Neuronal stem cell (in vitro differentiated cells): ENCODE results near the gene TJAP1.
"Not testable (repeated sequence)": the region's sequence is repeated elsewhere in the genome, so short reads cannot be mapped to it uniquely, and the experiment has no call there.

ENCODE experiments used
- DNase-seq: peaks from one replicate; pipeline ENCODE4 v3.0.0-alpha.2; 2013; ENCODE audit warnings: low spot score
- H2AFZ ChIP-seq: one replicate; pipeline ENCODE4 v1.6.1; 2013; ENCODE audit warnings: mild to moderate bottlenecking, low read length, inconsistent platforms
- H2AK5ac ChIP-seq: 2 replicates; pipeline ENCODE4 v1.6.1; 2013; ENCODE audit warnings: low read depth, mild to moderate bottlenecking, inconsistent platforms, low read length, moderate library complexity, mixed read lengths
- H2BK120ac ChIP-seq: 2 replicates; pipeline ENCODE4 v1.6.1; 2013; ENCODE audit warnings: low read depth, mild to moderate bottlenecking, inconsistent platforms, low read length, moderate library complexity, mixed read lengths
- H2BK12ac ChIP-seq: one replicate; pipeline ENCODE4 v1.6.1; 2013; ENCODE audit warnings: low read length, inconsistent platforms
- H2BK15ac ChIP-seq: 2 replicates; pipeline ENCODE4 v1.6.1; 2013; ENCODE audit warnings: mild to moderate bottlenecking, low read length, inconsistent platforms, mixed read lengths
- H2BK5ac ChIP-seq: one replicate; pipeline ENCODE4 v1.6.1; 2013; ENCODE audit warnings: inconsistent platforms, mild to moderate bottlenecking, low read length, moderate library complexity
- H3K14ac ChIP-seq: one replicate; pipeline ENCODE4 v1.6.1; 2013; ENCODE audit warnings: low read length, inconsistent platforms
- H3K18ac ChIP-seq: 2 replicates; pipeline ENCODE4 v1.6.1; 2013; ENCODE audit warnings: low read length, inconsistent platforms
- H3K23ac ChIP-seq: 2 replicates; pipeline ENCODE4 v1.6.1; 2013; ENCODE audit warnings: low read depth, mild to moderate bottlenecking, mixed read lengths, low read length, inconsistent platforms; ENCODE audit not compliant: poor library complexity
- H3K27ac ChIP-seq: replicated peaks from 3 replicates; pipeline ENCODE4 v1.5.1; 2013; ENCODE audit warnings: low read length, inconsistent platforms
- H3K27me3 ChIP-seq, 3 experiments: 2 replicates each; pipeline ENCODE4 v1.6.1; 2013; ENCODE audit warnings: low read length in 3 of 3, mild to moderate bottlenecking in 2 of 3, inconsistent platforms in 1 of 3, low read depth in 1 of 3, mixed read lengths in 1 of 3, moderate library complexity in 1 of 3; ENCODE audit not compliant: control insufficient read depth in 3 of 3, insufficient read depth in 3 of 3
- H3K36me3 ChIP-seq, 2 donors: replicated peaks in 1 of 2; 2 replicates each; pipeline ENCODE4 v1.6.1; 2013; ENCODE audit warnings: low read length in 2 of 2; ENCODE audit not compliant: control insufficient read depth in 2 of 2, insufficient read depth in 2 of 2
- H3K4ac ChIP-seq: 2 replicates; pipeline ENCODE4 v1.6.1; 2013; ENCODE audit warnings: inconsistent platforms, mild to moderate bottlenecking, low read length, moderate library complexity
- H3K4me1 ChIP-seq, 2 donors: 1 replicate in 1 of 2; 2 replicates in 1 of 2; pipeline ENCODE4 v1.6.1; 2013; ENCODE audit warnings: low read length in 2 of 2, low read depth in 1 of 2; ENCODE audit not compliant: control insufficient read depth in 2 of 2, insufficient read depth in 1 of 2
- H3K4me2 ChIP-seq: one replicate; pipeline ENCODE4 v1.6.1; 2013; ENCODE audit warnings: mild to moderate bottlenecking, low read length, inconsistent platforms; ENCODE audit not compliant: insufficient read depth, poor library complexity, severe bottlenecking
- H3K4me3 ChIP-seq, 2 donors: 2 replicates each; pipeline ENCODE4 v1.5.1; 2013; ENCODE audit warnings: low read length in 2 of 2, mild to moderate bottlenecking in 2 of 2, inconsistent platforms in 1 of 2, moderate library complexity in 1 of 2
- H3K79me1 ChIP-seq: one replicate; pipeline ENCODE4 v1.6.1; 2013; ENCODE audit warnings: low read depth, mild to moderate bottlenecking, inconsistent platforms, low read length, moderate library complexity
- H3K9ac ChIP-seq: one replicate; pipeline ENCODE4 v1.6.1; 2013; ENCODE audit warnings: mild to moderate bottlenecking, low read depth, low read length, inconsistent platforms; ENCODE audit not compliant: poor library complexity
- H3K9me3 ChIP-seq, 2 donors: replicated peaks in 1 of 2; 2 replicates each; pipeline versions ENCODE3 to v1.6.1; 2013; ENCODE audit warnings: low read length in 2 of 2, mild to moderate bottlenecking in 2 of 2, inconsistent platforms in 1 of 2, low read depth in 1 of 2, mixed read lengths in 1 of 2, moderate library complexity in 1 of 2; ENCODE audit not compliant: control insufficient read depth in 2 of 2, insufficient read depth in 1 of 2
- H4K8ac ChIP-seq: one replicate; pipeline ENCODE4 v1.6.1; 2013; ENCODE audit warnings: low read depth, mild to moderate bottlenecking, inconsistent platforms, low read length, moderate library complexity
- H4K91ac ChIP-seq: one replicate; pipeline ENCODE4 v1.6.1; 2013; ENCODE audit warnings: low read length, low read depth, mild to moderate bottlenecking, inconsistent platforms; ENCODE audit not compliant: poor library complexity
- WGBS, 2 donors: extraction: QIAGEN DNeasy Blood & Tissue Kit; methylation state at CpG; one replicate each; pipeline ENCODE4 v1.1.7; 2013; ENCODE audit warnings: missing lambda C conversion rate in 2 of 2, mixed read lengths in 1 of 2; ENCODE audit not compliant: insufficient read length in 2 of 2, insufficient replicate concordance in 1 of 2; ENCODE audit errors: extremely low coverage in 2 of 2; 5-methylcytosine and 5-hydroxymethylcytosine counted together

The TJAP1 gene

DNA sequence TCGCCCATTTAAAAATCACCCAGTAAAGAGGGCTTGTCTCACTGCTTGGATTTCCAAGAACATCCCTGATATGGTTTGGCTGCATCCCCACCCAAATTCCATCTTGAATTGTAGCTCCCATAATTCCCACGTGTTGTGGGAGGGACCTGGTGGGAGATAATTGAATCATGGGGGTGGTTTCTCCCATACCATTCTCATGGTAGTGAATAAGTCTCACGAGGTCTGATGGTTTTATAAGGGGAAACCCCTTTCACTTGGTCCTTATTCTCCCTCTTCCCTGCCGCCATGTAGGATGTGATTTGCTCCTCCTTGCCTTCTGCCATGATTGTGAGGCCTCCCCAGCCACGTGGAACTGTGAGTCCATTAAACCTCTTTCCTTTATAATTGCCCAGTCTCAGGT is 10.1 kb upstream of the TJAP1 start:
- not testable (repeated sequence) for H3K4me1 ChIP-seq, H3K36me3 ChIP-seq

DNA sequence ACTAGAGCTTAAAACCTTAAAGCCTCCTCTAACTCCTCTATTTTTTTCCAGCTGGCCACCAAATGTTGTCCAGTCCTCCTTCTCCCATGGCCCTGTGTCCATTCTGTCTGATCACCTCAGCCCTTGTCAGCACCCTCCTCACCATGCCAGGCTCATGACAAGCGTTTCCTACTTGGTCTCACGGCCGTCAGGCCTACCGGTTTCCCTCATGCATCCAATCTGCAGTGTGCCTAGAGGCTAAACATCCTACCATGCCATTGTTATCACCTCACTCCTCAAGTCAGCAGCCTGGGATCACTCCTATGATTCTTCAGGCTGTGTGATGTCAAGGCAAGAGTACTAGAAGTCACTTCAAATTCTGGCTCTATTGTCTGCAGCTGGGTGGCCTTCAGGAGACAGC is 9.6 kb upstream of the TJAP1 start:
- Histone ChIP-seq H2BK15ac (no peak overlapping the region), H3K27ac (no peak overlapping the region), H3K36me3 (no peaks in the 10 kb centered on the region), H3K4me2 (no peak overlapping the region), H3K18ac (no peak overlapping the region), H3K27me3 (peaks cover 0 to 30% (median 0%) of the 10 kb centered on the region in 3 experiments), H4K8ac (no peak overlapping the region), H2AFZ (peak overlapping the region; percentile 23), H3K4me3 (no peak overlapping the region), H3K9ac (no peak overlapping the region), H4K91ac (no peak overlapping the region), H3K4ac (no peak overlapping the region), H2BK120ac (no peak overlapping the region), H2AK5ac (no peak overlapping the region), H3K23ac (no peak overlapping the region), H3K14ac (no peak overlapping the region), H3K79me1 (no peaks in the 10 kb centered on the region), H2BK12ac (no peak overlapping the region), H3K9me3 (peaks cover 0 to 2% of the 10 kb centered on the region in 2 donors), H3K4me1 (peaks cover 9% of the 10 kb centered on the region in 2 donors), H2BK5ac (no peak overlapping the region)
- no peak for DNase-seq
- no CpG with 5 or more reads among the region's 4 CpGs for WGBS, 2 donors

More for the DNA sequence above, 10.1 kb upstream of the TJAP1 start:
- H3K27ac ChIP-seq, H2BK12ac ChIP-seq, H3K4me3 ChIP-seq, H4K91ac ChIP-seq, H2BK5ac ChIP-seq, H3K9me3 ChIP-seq, H2BK120ac ChIP-seq, H2BK15ac ChIP-seq, H3K18ac ChIP-seq, H2AK5ac ChIP-seq, H3K9ac ChIP-seq, DNase-seq, H3K4ac ChIP-seq, H3K4me2 ChIP-seq, H3K14ac ChIP-seq, H3K23ac ChIP-seq, H3K79me1 ChIP-seq, H4K8ac ChIP-seq: not testable (repeated sequence)
- Histone ChIP-seq H3K27me3 (peaks cover 0 to 34% (median 0%) of the 10 kb centered on the region in 3 experiments), H2AFZ (peak overlapping the region; percentile 64)
- WGBS, 2 donors: no CpG with 5 or more reads among the region's 5 CpGs

DNA sequence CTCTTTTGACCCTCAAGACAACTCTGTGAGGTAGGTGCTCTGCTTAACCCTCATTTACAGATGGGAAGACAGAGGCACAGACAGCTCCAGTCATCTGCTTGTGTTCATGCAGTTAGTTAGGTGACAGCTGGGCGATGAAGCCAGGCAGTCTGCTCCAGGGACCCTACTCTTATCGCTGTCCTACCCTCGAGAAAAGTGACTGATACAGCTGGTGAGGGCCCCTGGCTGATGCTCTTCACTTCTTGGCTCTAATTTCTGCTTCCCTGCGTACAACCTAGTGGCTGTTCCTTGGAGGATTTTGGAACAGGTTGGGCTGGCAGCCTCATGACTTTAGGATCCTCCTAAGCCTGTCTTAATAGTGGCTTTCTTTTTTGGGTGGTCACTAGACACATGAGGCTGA is 9.1 kb upstream of the TJAP1 start:
- Histone ChIP-seq H2BK12ac (no peak overlapping the region), H2BK15ac (no peak overlapping the region), H2BK120ac (no peak overlapping the region), H3K27ac (no peak overlapping the region), H3K18ac (no peak overlapping the region), H3K14ac (no peak overlapping the region), H3K9me3 (peaks cover 0 to 2% of the 10 kb centered on the region in 2 donors), H3K36me3 (no peaks in the 10 kb centered on the region), H3K4me1 (peaks cover 9% of the 10 kb centered on the region in 2 donors), H2BK5ac (no peak overlapping the region), H3K27me3 (peaks cover 0 to 26% (median 0%) of the 10 kb centered on the region in 3 experiments), H2AFZ (peak overlapping the region; percentile 86), H4K91ac (no peak overlapping the region), H3K4me3 (no peak overlapping the region), H3K9ac (no peak overlapping the region), H4K8ac (no peak overlapping the region), H3K4me2 (no peak overlapping the region), H3K4ac (no peak overlapping the region), H2AK5ac (no peak overlapping the region), H3K79me1 (no peaks in the 10 kb centered on the region), H3K23ac (no peak overlapping the region)
- DNase-seq: no peak
- WGBS, 2 donors: no CpG with 5 or more reads among the region's 4 CpGs

DNA sequence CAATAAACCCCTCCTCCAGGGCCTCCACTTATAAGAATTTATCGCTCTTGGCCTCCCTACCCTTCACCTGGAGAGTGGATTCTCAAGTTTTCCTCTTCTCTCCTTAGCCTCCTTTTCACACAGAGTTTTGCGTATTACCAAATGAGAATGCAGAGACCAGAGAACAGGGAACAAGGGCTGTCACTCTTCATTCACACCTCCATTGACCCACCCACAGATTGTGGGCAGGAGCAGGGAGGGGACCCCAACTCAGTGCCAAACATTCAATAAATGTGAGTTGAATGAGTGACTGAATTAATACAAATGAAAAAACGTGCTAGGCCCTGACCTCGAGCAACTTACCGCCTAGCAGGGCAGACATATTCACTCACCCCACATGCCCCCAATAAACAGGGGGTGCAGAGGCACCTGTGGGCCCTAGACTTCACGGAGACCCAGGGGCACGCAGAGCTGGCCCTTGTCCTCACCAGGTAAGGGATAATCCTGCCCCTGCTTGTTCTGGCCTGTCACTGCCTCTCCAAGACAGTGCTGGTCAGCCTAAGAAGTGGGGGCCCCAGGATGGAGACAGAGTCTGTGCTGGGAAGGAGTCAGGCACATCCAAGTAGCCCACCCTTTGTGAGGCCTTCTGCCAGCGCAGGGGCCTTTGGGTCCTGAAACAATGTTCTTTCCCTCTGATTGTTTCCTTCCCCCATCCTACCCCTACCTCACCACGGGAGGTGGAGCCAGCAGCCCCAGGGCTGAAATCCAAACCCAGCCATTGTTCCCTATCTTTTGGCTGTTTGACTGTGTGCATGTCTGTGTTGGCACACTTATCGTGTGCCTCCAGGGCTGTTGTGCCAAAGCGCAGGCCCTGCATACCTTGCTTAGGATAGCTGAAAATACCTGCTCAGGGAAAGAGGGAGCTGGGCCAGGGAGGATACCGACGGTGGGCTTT is 8.4 kb upstream of the TJAP1 start:
- Histone ChIP-seq H2BK5ac (peak overlapping the region; percentile 45), H3K23ac (no peak overlapping the region), H4K91ac (no peak overlapping the region), H3K79me1 (no peaks in the 10 kb centered on the region), H3K36me3 (no peaks in the 10 kb centered on the region), H2BK15ac (peak overlapping the region; percentile 22), H2AK5ac (no peak overlapping the region), H3K18ac (peak overlapping the region; percentile 76), H4K8ac (peak overlapping the region; percentile 66), H2AFZ (peak overlapping the region; percentile 86), H3K27ac (no peak overlapping the region), H2BK120ac (peak overlapping the region; percentile 11), H3K4me2 (no peak overlapping the region), H3K14ac (no peak overlapping the region), H3K27me3 (peaks cover 0 to 23% (median 0%) of the 10 kb centered on the region in 3 experiments), H3K9me3 (peaks cover 0 to 2% of the 10 kb centered on the region in 2 donors), H3K9ac (no peak overlapping the region), H3K4ac (no peak overlapping the region), H3K4me3 (no peak overlapping the region), H2BK12ac (no peak overlapping the region), H3K4me1 (peaks cover 9% of the 10 kb centered on the region in 2 donors)
- no peak for DNase-seq
- WGBS, 2 donors: no CpG with 5 or more reads among the region's 13 CpGs
